WTC11 (cell line): ENCODE results near the gene ACSL1. TPM values are rescaled to one million over a fixed set of nuclear protein-coding genes. Genes with fewer than 3 reads are reported as not detected.

Experiments
- ATAC-seq: fragments of 200-7000 bp; cut with Tn5 transposase; 2 replicates; pipeline ENCODE4 v1.10.0; 2021; ENCODE audit warnings: mild to moderate bottlenecking, moderate library complexity
- CTCF ChIA-PET: fragments of 300-600 bp; sonication (Branson Sonifier 250); formaldehyde crosslinking; loops from one replicate; lab custom pipeline; 2021; ENCODE audit warnings: antibody characterized with exemption; lab: Charles Lee
- POLR2A ChIA-PET: fragments of 350-600 bp; sonication (Branson Sonifier 250); formaldehyde crosslinking; loops from one replicate; lab custom pipeline; 2021; ENCODE audit warnings: antibody characterized with exemption; lab: Charles Lee
- DNase-seq: peaks from one replicate; pipeline ENCODE4 v3.0.0; 2021; ENCODE audit warnings: low spot score
- H3K27ac Mint-ChIP-seq: 2 replicates; pipeline ENCODE4 v1.8.0; 2021; ENCODE audit warnings: mixed read lengths
- H3K27me3 Mint-ChIP-seq: 2 replicates; pipeline ENCODE4 v1.8.0; 2021; ENCODE audit warnings: low read depth, mild to moderate bottlenecking, moderate library complexity, mixed read lengths
- H3K36me3 Mint-ChIP-seq: 2 replicates; pipeline ENCODE4 v1.8.0; 2021; ENCODE audit warnings: mixed read lengths
- H3K4me1 Mint-ChIP-seq: 2 replicates; pipeline ENCODE4 v1.8.0; 2022; ENCODE audit warnings: mixed read lengths
- H3K4me3 Mint-ChIP-seq: 2 replicates; pipeline ENCODE4 v1.8.0; 2021; ENCODE audit warnings: mild to moderate bottlenecking, moderate library complexity, mixed read lengths
- H3K9me3 Mint-ChIP-seq: 2 replicates; pipeline ENCODE4 v1.8.0; 2021; ENCODE audit warnings: mixed read lengths
- ARID4B ChIP-seq: sonication (generic); formaldehyde crosslinking; IDR thresholded peaks from 2 replicates; pipeline ENCODE4 v1.8.0; 2023; ENCODE audit warnings: missing genetic modification reagents, mild to moderate bottlenecking, borderline replicate concordance
- GABPB1 ChIP-seq: sonication (generic); formaldehyde crosslinking; IDR thresholded peaks from 2 replicates; pipeline ENCODE4 v1.8.1; 2023; ENCODE audit warnings: mild to moderate bottlenecking, missing genetic modification reagents
- HMGXB4 ChIP-seq: sonication (generic); formaldehyde crosslinking; IDR thresholded peaks from 2 replicates; pipeline ENCODE4 v1.8.1; 2023; ENCODE audit warnings: mild to moderate bottlenecking, moderate library complexity, missing genetic modification reagents
- MYBL2 ChIP-seq: sonication (generic); formaldehyde crosslinking; IDR thresholded peaks from 2 replicates; pipeline ENCODE4 v1.8.1; 2023; ENCODE audit warnings: mild to moderate bottlenecking, moderate library complexity, missing genetic modification reagents
- RORB ChIP-seq: fragments of 250-450 bp; sonication (Bioruptor Pico); IDR thresholded peaks from 2 replicates; pipeline ENCODE4 v1.9.0; 2021; ENCODE audit warnings: mild to moderate bottlenecking
- TEAD4 ChIP-seq: sonication (generic); formaldehyde crosslinking; IDR thresholded peaks from 2 replicates; pipeline ENCODE4 v1.8.0; 2022; ENCODE audit warnings: mild to moderate bottlenecking, missing genetic modification reagents
- USF2 ChIP-seq: sonication (generic); formaldehyde crosslinking; IDR thresholded peaks from 2 replicates; pipeline ENCODE4 v1.8.1; 2023; ENCODE audit warnings: mild to moderate bottlenecking, missing genetic modification reagents, moderate library complexity
- ZNF138 ChIP-seq: sonication (generic); formaldehyde crosslinking; conservative IDR thresholded peaks from 2 replicates; pipeline ENCODE4 v1.8.1; 2022; ENCODE audit warnings: mild to moderate bottlenecking, moderate library complexity, missing genetic modification reagents
- ZNF281 ChIP-seq: sonication (generic); formaldehyde crosslinking; IDR thresholded peaks from 2 replicates; pipeline ENCODE4 v1.8.0; 2023; ENCODE audit warnings: mild to moderate bottlenecking, missing genetic modification reagents
- ZNF416 ChIP-seq: fragments of 250-450 bp; sonication (Bioruptor Pico); IDR thresholded peaks from 2 replicates; pipeline ENCODE4 v1.9.0; 2021; ENCODE audit warnings: mild to moderate bottlenecking, inconsistent platforms
- ZNF425 ChIP-seq: fragments of 250-450 bp; sonication (Bioruptor Pico); conservative IDR thresholded peaks from 2 replicates; pipeline ENCODE4 v1.9.0; 2021; ENCODE audit warnings: mild to moderate bottlenecking
- total RNA-seq: library from RNA; stranded (reverse); gene quantifications from 3 replicates; pipeline ENCODE4 v1.2.3, GENCODE V29; 2021

The ACSL1 gene
- total RNA-seq, 1 experiment from 2014 or later, result 6.6 TPM

- Mint-ChIP-seq H3K36me3 (no peaks in the 10 kb centered on the region), H3K27me3 (no peaks in the 10 kb centered on the region; the same call in none of the 2 replicates), H3K4me1 (peaks cover 35% of the 10 kb centered on the region), H3K4me3 (no peak overlapping the region)
- ATAC-seq, result peak; percentile 96
- TF ChIP-seq ZNF416 (CRISPR knock-in tag) (no peak), GABPB1 (CRISPR knock-in tag) (peak; percentile 90), ZNF138 (no peak)
- TF ChIP-seq, all 79 proteins: peak for 1
- DNase-seq, result peak; percentile 62
- no peaks in the 10 kb centered on the region for H3K9me3 Mint-ChIP-seq
- peak overlapping the region; percentile 33 for H3K27ac Mint-ChIP-seq
- POLR2A ChIA-PET, result no interaction called here
- CTCF ChIA-PET, result interaction anchor here (1.0 to 1.4 kb wide), 5 partner anchors 25 to 376 kb away, joined by 3 to 7 read pairs (median 5); partner anchors contain the start of gene CENPU
Measured at GRCh38 chr4:184807797-184808712, 17.7 kb downstream of the ACSL1 start.

GRCh38 chr4:184807256-184807655 lies 18.5 kb downstream of the ACSL1 start:
- Mint-ChIP-seq H3K4me3 (no peak overlapping the region), H3K27me3 (no peaks in the 10 kb centered on the region; the same call in 1 of the 2 replicates), H3K36me3 (no peaks in the 10 kb centered on the region), H3K9me3 (no peaks in the 10 kb centered on the region), H3K4me1 (peaks cover 34% of the 10 kb centered on the region), H3K27ac (no peak overlapping the region)
- ATAC-seq (no peak), DNase-seq (no peak)
- CTCF ChIA-PET, result no interaction called here
- TF ChIP-seq ZNF281 (CRISPR knock-in tag) (no peak), ZNF425 (CRISPR knock-in tag) (no peak), MYBL2 (CRISPR knock-in tag) (no peak), ARID4B (CRISPR knock-in tag) (no peak), HMGXB4 (CRISPR knock-in tag) (no peak), ZNF416 (CRISPR knock-in tag) (no peak), RORB (no peak), TEAD4 (CRISPR knock-in tag) (no peak), USF2 (CRISPR knock-in tag) (no peak)
- POLR2A ChIA-PET, result no interaction called here
